Mesenchymal stem cell (in vitro differentiated cells and primary cell): Measurements from ENCODE around the gene SLCO2B1.

Source experiments
- DNase-seq: peaks from one replicate; pipeline ENCODE4 v3.0.0-alpha.2; 2013
- H2AFZ ChIP-seq: one replicate; pipeline ENCODE4 v1.6.1; 2013; ENCODE audit warnings: low read depth, mild to moderate bottlenecking, control low read depth, inconsistent platforms, low read length, moderate library complexity
- H2AK5ac ChIP-seq: 2 replicates; pipeline ENCODE4 v1.6.1; 2013; ENCODE audit warnings: low read length, moderate library complexity, mild to moderate bottlenecking, inconsistent platforms; ENCODE audit not compliant: severe bottlenecking
- H2BK120ac ChIP-seq: one replicate; pipeline ENCODE4 v1.6.1; 2013; ENCODE audit warnings: low read depth, mild to moderate bottlenecking, inconsistent platforms, low read length, moderate library complexity
- H2BK12ac ChIP-seq, 2 experiments: one replicate each; pipeline ENCODE4 v1.6.1; 2013; ENCODE audit warnings: inconsistent platforms in 2 of 2, low read length in 2 of 2, mild to moderate bottlenecking in 2 of 2, moderate library complexity in 2 of 2, control low read depth in 1 of 2
- H2BK15ac ChIP-seq: one replicate; pipeline ENCODE4 v1.6.1; 2013; ENCODE audit warnings: mild to moderate bottlenecking, low read depth, inconsistent platforms; ENCODE audit not compliant: poor library complexity, severe bottlenecking
- H2BK5ac ChIP-seq: 2 replicates; pipeline ENCODE4 v1.6.1; 2013; ENCODE audit warnings: low read depth, mild to moderate bottlenecking, low read length, control low read depth, inconsistent platforms; ENCODE audit not compliant: poor library complexity, severe bottlenecking
- H3K14ac ChIP-seq, 2 experiments: one replicate each; pipeline ENCODE4 v1.6.1; 2013; ENCODE audit warnings: inconsistent platforms in 2 of 2, low read length in 2 of 2, control low read depth in 1 of 2, mild to moderate bottlenecking in 1 of 2, moderate library complexity in 1 of 2
- H3K18ac ChIP-seq, 2 experiments: one replicate each; pipeline ENCODE4 v1.6.1; 2013; ENCODE audit warnings: inconsistent platforms in 2 of 2, low read length in 2 of 2, control low read depth in 1 of 2, low read depth in 1 of 2, mild to moderate bottlenecking in 1 of 2
- H3K23ac ChIP-seq, 2 experiments: one replicate each; pipeline ENCODE4 v1.6.1; 2013; ENCODE audit warnings: inconsistent platforms in 2 of 2, low read length in 2 of 2, mild to moderate bottlenecking in 2 of 2, moderate library complexity in 2 of 2, control low read depth in 1 of 2
- H3K27ac ChIP-seq: 2 replicates; pipeline ENCODE4 v1.5.1; 2013; ENCODE audit warnings: mild to moderate bottlenecking, moderate library complexity, low read length, control low read depth, inconsistent platforms; ENCODE audit not compliant: poor library complexity, severe bottlenecking
- H3K27me3 ChIP-seq, 2 experiments: 2 replicates each; pipeline versions ENCODE4 v1.6.1 to v1.7.0; 2013; ENCODE audit warnings: low read length in 2 of 2, mild to moderate bottlenecking in 2 of 2, moderate library complexity in 2 of 2, control low read depth in 1 of 2, inconsistent platforms in 1 of 2; ENCODE audit not compliant: control insufficient read depth in 1 of 2, insufficient read depth in 1 of 2
- H3K36me3 ChIP-seq, 2 experiments: 2 replicates each; pipeline versions ENCODE4 v1.6.1 to v1.7.0; 2013; ENCODE audit warnings: low read length in 2 of 2, control low read depth in 1 of 2, inconsistent platforms in 1 of 2, low read depth in 1 of 2, mild to moderate bottlenecking in 1 of 2; ENCODE audit not compliant: insufficient read depth in 2 of 2, control insufficient read depth in 1 of 2
- H3K4ac ChIP-seq, 2 experiments: one replicate each; pipeline ENCODE4 v1.6.1; 2013; ENCODE audit warnings: inconsistent platforms in 2 of 2, low read length in 2 of 2, mild to moderate bottlenecking in 2 of 2, moderate library complexity in 2 of 2, control low read depth in 1 of 2, low read depth in 1 of 2
- H3K4me1 ChIP-seq: 2 replicates; pipeline ENCODE4 v1.6.1; 2013; ENCODE audit warnings: low read depth, low read length, control low read depth; ENCODE audit not compliant: control insufficient read depth, insufficient read depth
- H3K4me2 ChIP-seq: 2 replicates; pipeline ENCODE4 v1.6.1; 2013; ENCODE audit warnings: low read length, mild to moderate bottlenecking, inconsistent platforms; ENCODE audit not compliant: poor library complexity, severe bottlenecking
- H3K4me3 ChIP-seq, 2 experiments: 2 replicates each; pipeline versions ENCODE4 v1.5.1 to v1.7.0; 2013; ENCODE audit warnings: low read length in 2 of 2, mild to moderate bottlenecking in 2 of 2, control low read depth in 1 of 2, low read depth in 1 of 2; ENCODE audit not compliant: insufficient read depth in 1 of 2
- H3K79me1 ChIP-seq: replicated peaks from 2 replicates; pipeline ENCODE4 v1.6.1; 2013; ENCODE audit warnings: mild to moderate bottlenecking, control low read depth, low read length, inconsistent platforms; ENCODE audit not compliant: poor library complexity, severe bottlenecking
- H3K9ac ChIP-seq: 2 replicates; pipeline ENCODE4 v1.7.0; 2013; ENCODE audit warnings: mild to moderate bottlenecking, low read length, moderate library complexity
- H3K9me3 ChIP-seq: 2 replicates; pipeline ENCODE4 v1.7.0; 2013; ENCODE audit warnings: mild to moderate bottlenecking, low read length; ENCODE audit not compliant: control insufficient read depth
- H4K8ac ChIP-seq: one replicate; pipeline ENCODE4 v1.6.1; 2013; ENCODE audit warnings: inconsistent platforms, mild to moderate bottlenecking, low read length, moderate library complexity
- H4K91ac ChIP-seq: one replicate; pipeline ENCODE4 v1.6.1; 2013; ENCODE audit warnings: mild to moderate bottlenecking, low read length, inconsistent platforms
- WGBS: methylation state at CpG from one replicate; pipeline ENCODE4 v1.1.7; 2013; ENCODE audit warnings: mixed read lengths; 5-methylcytosine and 5-hydroxymethylcytosine counted together

Gene SLCO2B1

DNA sequence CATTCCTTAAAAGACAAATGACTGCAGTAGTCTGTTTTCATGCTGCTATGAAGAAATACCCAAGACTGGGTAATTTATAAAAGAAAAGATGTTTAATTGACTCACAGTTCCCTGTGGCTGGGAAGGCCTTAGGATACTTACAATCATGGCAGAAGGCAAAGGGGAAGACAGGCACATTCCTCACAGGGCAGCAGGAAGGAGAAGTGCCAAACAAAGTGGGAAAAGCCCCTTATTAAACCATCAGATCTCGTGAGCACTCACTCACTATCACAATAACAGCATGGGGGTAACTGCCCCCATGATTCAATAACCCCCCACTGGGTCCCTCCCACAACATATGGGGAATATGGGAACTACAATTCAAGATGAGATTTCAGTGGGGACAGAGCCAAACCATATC, 37.9 kb upstream of the SLCO2B1 start:
- Histone ChIP-seq H2BK15ac (no peak overlapping the region), H3K9me3 (peaks cover 46% of the 10 kb centered on the region), H3K4me3 (no peak overlapping the region), H3K36me3 (peaks cover 0 to 7% of the 10 kb centered on the region in 2 experiments), H3K79me1 (peaks cover 11% of the 10 kb centered on the region), H3K18ac (no peak overlapping the region), H2BK5ac (no peak overlapping the region), H3K23ac (no peak overlapping the region), H3K9ac (no peak overlapping the region), H3K27me3 (no peaks in the 10 kb centered on the region), H3K14ac (no peak overlapping the region), H2AFZ (no peak overlapping the region), H2BK120ac (no peak overlapping the region), H4K8ac (no peak overlapping the region), H3K4me1 (no peaks in the 10 kb centered on the region), H3K4ac (no peak overlapping the region), H3K4me2 (no peak overlapping the region), H4K91ac (no peak overlapping the region), H2AK5ac (no peak overlapping the region), H2BK12ac (no peak overlapping the region), H3K27ac (no peak overlapping the region)
- WGBS, result no CpG with 5 or more reads among the region's 1 CpG
- DNase-seq, result no peak

DNA sequence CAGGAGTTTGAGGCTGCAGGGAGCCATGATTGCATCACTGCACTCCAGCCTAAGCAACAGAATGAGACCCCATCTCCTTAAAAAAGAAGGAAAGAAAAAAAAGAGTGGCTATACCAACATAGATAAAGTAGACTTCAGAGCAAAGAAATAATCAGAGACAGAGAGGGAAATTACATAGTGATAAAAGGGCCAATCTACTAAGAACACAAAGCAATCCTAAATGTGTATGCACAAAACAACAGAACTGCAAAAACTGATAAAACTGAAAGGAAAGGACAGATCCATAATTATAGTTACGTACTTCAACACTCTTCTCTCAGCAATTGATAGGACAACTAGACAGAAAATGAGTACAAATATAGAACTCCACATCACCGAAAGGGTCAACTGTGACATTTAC, 36.4 kb upstream of the SLCO2B1 start:
- H2AFZ ChIP-seq, result no peak overlapping the region

DNA sequence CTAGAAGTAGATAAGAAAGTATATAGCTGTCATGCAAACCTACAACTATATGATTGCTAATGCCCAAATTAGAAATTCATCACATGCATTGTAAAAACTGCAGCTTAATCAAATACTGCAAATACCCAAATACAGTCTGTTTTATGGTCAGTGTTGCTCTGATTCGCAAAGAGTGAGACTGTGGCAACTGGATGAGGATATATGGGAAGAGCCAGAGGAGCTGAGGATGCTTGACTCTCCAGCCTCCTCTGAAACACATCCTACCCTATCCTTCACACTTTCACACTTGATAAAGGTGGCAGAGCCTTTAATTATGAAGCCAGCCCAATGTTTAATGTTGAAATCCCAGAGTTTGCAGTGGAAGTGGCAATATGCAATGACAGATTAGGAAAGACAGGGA, 32.3 kb upstream of the SLCO2B1 start:
- Histone ChIP-seq H3K27me3 (no peaks in the 10 kb centered on the region), H3K4me3 (no peak overlapping the region), H3K23ac (no peak overlapping the region), H3K4ac (no peak overlapping the region), H2BK5ac (no peak overlapping the region), H2BK12ac (no peak overlapping the region), H3K27ac (no peak overlapping the region), H3K18ac (no peak overlapping the region), H3K79me1 (peaks cover 2% of the 10 kb centered on the region), H3K9me3 (peaks cover 19% of the 10 kb centered on the region), H3K9ac (no peak overlapping the region), H2BK120ac (no peak overlapping the region), H3K36me3 (no peaks in the 10 kb centered on the region), H2BK15ac (no peak overlapping the region), H3K4me2 (no peak overlapping the region), H4K91ac (no peak overlapping the region), H2AK5ac (no peak overlapping the region), H4K8ac (no peak overlapping the region), H3K14ac (no peak overlapping the region), H2AFZ (no peak overlapping the region), H3K4me1 (no peaks in the 10 kb centered on the region)
- DNase-seq, result no peak
- WGBS, result no CpG with 5 or more reads among the region's 1 CpG

More for the DNA sequence above, 36.4 kb upstream of the SLCO2B1 start:
- Histone ChIP-seq H3K18ac (no peak overlapping the region), H2BK12ac (no peak overlapping the region), H3K23ac (no peak overlapping the region), H2BK120ac (no peak overlapping the region), H3K9ac (no peak overlapping the region), H3K4ac (no peak overlapping the region), H4K8ac (no peak overlapping the region), H2AK5ac (no peak overlapping the region), H3K9me3 (peaks cover 54% of the 10 kb centered on the region), H3K79me1 (peaks cover 6% of the 10 kb centered on the region), H3K14ac (no peak overlapping the region), H4K91ac (no peak overlapping the region), H3K27me3 (no peaks in the 10 kb centered on the region), H3K36me3 (no peaks in the 10 kb centered on the region), H3K27ac (no peak overlapping the region), H3K4me1 (no peaks in the 10 kb centered on the region), H2BK15ac (no peak overlapping the region), H2BK5ac (no peak overlapping the region), H3K4me3 (no peak overlapping the region), H3K4me2 (no peak overlapping the region)
- no peak for DNase-seq
- 94% methylated on average over 2 of the region's 2 CpGs for WGBS

DNA sequence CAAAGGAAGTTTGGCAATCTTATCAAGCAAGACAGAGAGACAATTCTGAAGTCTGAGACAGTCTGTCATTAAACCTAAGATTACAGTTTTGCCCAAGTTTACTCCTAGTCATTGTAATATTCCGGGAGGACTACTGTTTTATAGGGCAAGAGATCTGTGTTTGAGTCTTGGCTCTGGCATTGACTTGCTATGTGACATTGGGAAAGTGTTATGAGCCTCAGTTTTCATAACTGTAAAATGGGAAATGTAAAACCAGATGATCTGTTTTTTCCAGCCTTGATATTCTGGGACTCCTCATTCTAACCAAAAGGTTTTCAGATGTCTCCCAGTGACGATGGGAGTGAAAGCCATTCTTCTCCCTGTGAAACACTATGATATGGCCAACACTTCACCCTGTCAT, 24.3 kb upstream of the SLCO2B1 start:
- H3K9ac ChIP-seq, result no peak overlapping the region
- H3K4me2 ChIP-seq, result no peak overlapping the region
- H3K4ac ChIP-seq, result no peak overlapping the region
- H2AK5ac ChIP-seq, result no peak overlapping the region
- H3K23ac ChIP-seq, result no peak overlapping the region
- H3K14ac ChIP-seq, result no peak overlapping the region
- H3K4me1 ChIP-seq, result no peaks in the 10 kb centered on the region
- H2BK15ac ChIP-seq, result no peak overlapping the region
- H4K91ac ChIP-seq, result no peak overlapping the region
- H2BK12ac ChIP-seq, result no peak overlapping the region
- H3K18ac ChIP-seq, result no peak overlapping the region
- no peak overlapping the region for H4K8ac ChIP-seq
- H2AFZ ChIP-seq, result no peak overlapping the region
- no peaks in the 10 kb centered on the region for H3K9me3 ChIP-seq
- no peaks in the 10 kb centered on the region for H3K79me1 ChIP-seq
- no peak overlapping the region for H3K27ac ChIP-seq
- no peak overlapping the region for H3K4me3 ChIP-seq
- H2BK5ac ChIP-seq, result no peak overlapping the region
- peaks cover 0 to 2% of the 10 kb centered on the region in 2 experiments for H3K27me3 ChIP-seq
- 87% methylated on average over 2 of the region's 2 CpGs for WGBS
- H2BK120ac ChIP-seq, result no peak overlapping the region
- DNase-seq, result no peak
- no peaks in the 10 kb centered on the region for H3K36me3 ChIP-seq
